ENCODE data around the gene PRAMEF4.
"Not testable (repeated sequence)": the region's sequence is repeated elsewhere in the genome, so short reads cannot be mapped to it uniquely, and the experiment has no call there.

The PRAMEF4 gene
- 0 to 0.88 (median 0) reads per million in 17 experiments for total RNA-seq

GRCh38 chr1:12886101-12886500 is at the start of gene PRAMEF4:
TSS of gene PRAMEF4 (minus strand) at chr1:12886201. CDS start at chr1:12883394, 2,807 bp downstream.
- DNase-seq = not testable (repeated sequence)

DNA sequence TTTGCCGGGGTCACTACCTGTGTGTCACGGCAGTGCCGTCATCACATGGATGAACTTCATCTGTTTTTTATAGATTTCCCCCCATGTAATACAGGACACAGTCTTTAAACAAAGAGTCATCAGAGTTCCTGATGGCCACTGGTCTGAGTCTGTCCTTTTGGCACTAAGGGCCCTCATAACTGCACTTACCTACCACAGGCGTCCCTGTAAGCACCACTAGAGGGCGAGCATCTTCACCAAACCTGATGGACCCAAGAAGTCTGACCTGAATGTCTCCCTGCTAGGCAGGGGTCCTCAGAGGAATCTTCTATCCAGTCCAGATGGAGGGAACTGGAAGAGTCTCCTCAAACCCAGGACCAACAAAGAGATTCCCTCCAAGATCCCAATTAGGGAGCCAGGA is 38.4 kb upstream of the PRAMEF4 start:
- peak in 1 of 4 experiments; percentile 1 for DNase-seq

- not testable (repeated sequence) for DNase-seq
Measured at GRCh38 chr1:12921749-12922148, 35.7 kb upstream of the PRAMEF4 start.

DNA sequence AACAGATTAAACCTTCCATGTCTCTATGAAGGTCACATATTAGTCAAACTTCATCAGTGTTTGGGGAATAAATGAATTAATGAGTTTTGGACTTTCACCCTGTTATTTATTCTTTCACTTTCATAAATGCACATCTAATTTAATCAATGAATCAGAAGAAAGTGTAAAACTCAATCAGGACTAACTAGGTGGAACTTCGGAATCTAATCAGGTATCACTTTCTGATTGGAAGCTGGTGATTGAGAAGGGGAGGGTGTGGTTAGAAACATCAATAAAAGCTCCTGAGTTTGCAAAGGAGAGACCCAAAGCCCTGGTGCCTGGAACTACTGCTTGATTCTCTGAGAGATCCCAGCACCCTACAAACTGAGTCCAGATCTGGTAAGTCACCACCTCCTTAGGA is 30.3 kb upstream of the PRAMEF4 start, which contains the start of gene PRAMEF7:
Gene PRAMEF7 (plus strand): TSS at position 301 of the 400 bp plus-strand sequence. CDS start 1,083 bp downstream, outside the sequence.
- DNase-seq = not testable (repeated sequence)

- DNase-seq = not testable (repeated sequence)
Measured at GRCh38 chr1:12903793-12904572, 18.0 kb upstream of the PRAMEF4 start.

GRCh38 chr1:12899186-12899585 is 13.2 kb upstream of the PRAMEF4 start:
- not testable (repeated sequence) for DNase-seq

DNA sequence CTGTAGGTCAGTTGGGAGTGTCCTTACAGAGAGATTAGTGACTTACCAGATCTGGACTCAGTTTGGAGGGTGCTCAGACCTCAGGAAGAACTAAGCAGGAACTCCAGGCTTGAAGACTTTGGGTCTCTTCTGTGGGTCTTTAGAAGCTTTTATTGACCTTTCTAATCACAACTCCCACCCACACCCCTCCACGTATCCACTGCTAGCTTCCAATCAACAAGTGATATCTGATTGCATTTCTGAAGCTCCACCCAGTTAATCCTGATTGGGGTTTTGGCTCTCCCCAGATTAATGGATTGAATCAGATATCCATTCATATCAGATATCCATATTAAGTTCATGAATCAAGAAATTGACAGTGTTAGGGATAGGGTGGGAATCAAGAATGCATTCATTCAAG is 12.2 kb upstream of the PRAMEF4 start, which contains the start of gene PRAMEF10:
Gene PRAMEF10 (minus strand): TSS at position 101 of the 400 bp plus-strand sequence. CDS start 2,423 bp downstream, outside the sequence.
- DNase-seq = not testable (repeated sequence)

DNA sequence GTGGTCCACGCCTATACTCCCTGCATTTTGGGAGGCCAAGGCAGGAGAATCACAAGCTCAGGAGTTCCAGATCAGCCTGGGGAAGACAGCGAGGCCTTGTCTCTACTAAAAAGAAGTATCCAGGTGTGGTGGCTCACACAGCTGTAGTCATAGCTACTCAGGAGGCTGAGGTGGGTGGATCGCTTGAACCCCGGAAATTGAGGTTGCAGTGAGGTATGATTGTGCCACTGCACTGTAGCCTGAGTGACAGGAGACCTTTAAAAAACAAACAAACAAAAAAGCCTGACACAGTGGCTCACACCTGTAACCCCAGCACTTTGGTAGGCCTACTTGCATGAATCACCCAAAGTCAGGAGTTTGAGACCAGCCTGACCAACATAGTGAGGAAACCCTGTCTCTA is 7.5 kb downstream of the PRAMEF4 start:
- DNase-seq = not testable (repeated sequence)

DNA sequence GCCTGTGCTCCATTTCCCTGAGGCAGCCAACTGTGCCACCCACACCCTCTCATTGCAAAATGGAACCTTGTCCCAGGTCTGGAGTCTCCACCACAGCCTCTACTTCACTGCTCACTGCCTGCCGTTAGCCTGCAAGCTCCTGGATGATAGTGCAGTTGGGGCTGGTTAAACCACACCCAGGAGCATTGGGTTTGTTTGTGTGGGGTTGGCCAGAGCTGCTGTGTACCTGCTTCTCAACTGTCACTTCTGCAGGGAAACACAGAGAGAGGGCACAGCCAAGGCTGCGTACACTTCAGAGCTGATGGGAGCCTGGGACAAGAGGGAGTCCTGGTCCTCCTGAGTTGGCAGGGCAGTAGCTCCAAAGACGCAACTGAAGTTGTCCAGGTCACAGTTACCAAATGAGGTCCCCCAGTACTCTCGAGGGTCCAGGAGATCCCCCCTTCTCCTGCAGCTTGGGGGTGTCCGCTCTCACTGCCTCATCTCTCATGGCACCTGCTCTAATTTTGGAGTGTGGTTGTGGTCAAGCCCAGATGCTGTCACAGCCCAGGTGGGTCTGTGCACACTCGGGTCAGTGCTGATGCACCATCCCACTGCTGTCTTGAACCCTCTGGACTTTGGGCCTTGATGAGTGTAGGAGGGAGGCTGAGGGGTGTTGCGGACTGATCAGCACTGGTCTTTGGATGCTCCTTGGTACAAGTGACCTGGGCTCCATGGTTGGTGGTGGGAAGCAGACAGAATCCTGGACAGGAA is 22.7 kb downstream of the PRAMEF4 start:
- DNase-seq = not testable (repeated sequence)

DNA sequence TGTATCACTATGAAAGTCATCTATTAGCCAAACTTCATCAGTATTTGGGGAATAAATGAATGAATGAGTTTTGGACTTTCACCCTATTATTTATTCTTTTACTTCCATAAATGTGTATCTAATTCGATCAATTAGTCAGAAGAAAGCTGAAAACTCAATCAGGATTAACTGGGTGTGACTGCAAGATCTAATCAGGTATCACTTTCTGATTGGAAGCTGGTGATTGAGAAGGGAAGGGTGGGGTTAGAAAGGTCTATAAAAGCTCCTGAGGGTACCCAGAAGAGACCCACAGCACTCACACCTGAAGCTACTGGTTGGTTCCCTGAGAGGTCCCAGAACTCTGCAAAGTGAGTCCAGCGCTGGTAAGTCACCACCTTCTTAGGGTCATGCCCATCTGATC is 29.2 kb downstream of the PRAMEF4 start, which contains the start of gene PRAMEF2:
Gene PRAMEF2 (plus strand): TSS at position 301 of the 400 bp plus-strand sequence. CDS start 1,924 bp downstream, outside the sequence.
- not testable (repeated sequence) for DNase-seq

DNA sequence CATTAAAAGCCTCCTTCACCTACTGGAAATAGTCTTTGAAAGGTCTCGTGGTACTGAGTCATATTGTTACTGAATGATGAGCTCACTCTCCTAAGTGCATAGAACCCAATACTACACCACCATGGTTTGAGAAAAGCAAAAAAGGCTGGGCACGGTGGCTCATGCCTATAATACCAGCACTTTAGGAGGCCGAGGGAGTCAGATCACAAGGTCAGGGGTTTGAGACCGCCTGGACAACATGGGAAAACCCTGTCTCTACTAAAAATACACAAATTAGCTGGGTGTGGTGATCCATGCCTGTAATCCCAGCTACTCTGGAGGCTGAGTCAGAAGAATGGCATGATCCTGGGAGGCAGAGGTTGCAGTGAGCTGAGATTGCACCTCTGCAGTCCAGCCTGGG is 34.2 kb downstream of the PRAMEF4 start:
- DNase-seq = peak in 1 of 4 experiments; percentile 9

DNA sequence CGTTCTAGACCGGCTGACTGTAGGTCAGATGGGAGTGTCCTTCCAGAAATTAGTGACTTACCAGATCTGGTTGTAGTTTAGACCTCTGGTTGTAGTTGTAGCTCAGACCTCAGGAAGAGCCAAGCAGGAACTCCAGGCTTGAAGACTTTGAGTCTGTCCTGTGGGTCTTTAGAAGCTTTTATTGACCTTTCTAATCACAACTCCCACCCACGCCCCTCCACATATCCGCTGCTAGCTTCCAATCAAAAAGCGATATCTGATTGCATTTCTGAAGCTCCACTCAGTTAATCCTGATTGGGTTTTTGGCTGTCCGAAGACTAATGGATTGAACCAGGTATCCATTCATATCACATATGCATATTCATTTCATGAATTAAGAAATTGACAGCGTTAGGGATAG is 37.4 kb downstream of the PRAMEF4 start, which contains the start of gene HNRNPCL1:
Gene HNRNPCL1 (minus strand): TSS at position 101 of the 400 bp plus-strand sequence. CDS start 431 bp downstream, outside the sequence.
- not testable (repeated sequence) for DNase-seq

GRCh38 chr1:12833251-12833650 is 52.8 kb downstream of the PRAMEF4 start:
- not testable (repeated sequence) for DNase-seq

- DNase-seq = not testable (repeated sequence)
Measured at GRCh38 chr1:12831310-12831709, 54.7 kb downstream of the PRAMEF4 start, which contains the start of gene PRAMEF11. TSS of gene PRAMEF11 (minus strand) at chr1:12831410. CDS start at chr1:12828789, 2,621 bp downstream.
